Stimulated activated CD8-positive, alpha-beta memory T cell treated with anti-CD3 and anti-CD28 coated beads, Interleukin-15, amount 100 ng/mL, for 24 hours (primary cell): ENCODE data around the gene ENTPD8.
A peak's percentile ranks its signal among the peaks of the same experiment; 100 is the strongest.
"Not testable (repeated sequence)": the region's sequence is repeated elsewhere in the genome, so short reads cannot be mapped to it uniquely, and the experiment has no call there.

ENCODE experiments used
- DNase-seq: peaks from one replicate; pipeline ENCODE4 v3.0.0-alpha.2; 2020; ENCODE audit warnings: low read depth

Gene ENTPD8

DNA sequence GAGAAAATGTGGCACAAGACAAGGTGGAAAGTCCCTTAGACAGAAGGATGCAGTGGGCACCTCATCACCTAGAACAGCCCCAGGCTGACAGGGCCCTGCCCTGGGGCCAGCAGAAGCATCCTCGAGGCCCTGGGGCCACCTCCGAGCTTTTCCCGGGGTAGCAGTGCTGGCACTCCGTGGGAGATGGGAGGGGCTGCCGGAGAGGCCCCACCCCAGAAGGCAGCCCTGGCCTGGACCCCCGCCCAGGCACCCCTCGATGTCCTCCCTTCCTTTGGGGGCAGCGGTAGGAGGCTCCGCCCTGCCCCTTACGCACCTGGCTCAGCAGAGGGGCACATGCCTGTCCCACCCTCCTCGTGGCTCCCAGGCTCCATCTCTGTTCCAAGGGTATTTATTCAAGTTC lies 35.7 kb upstream of the ENTPD8 start:
- no peak for DNase-seq

- no peak for DNase-seq
Observed at GRCh38 chr9:137475666-137476065, 34.5 kb upstream of the ENTPD8 start.

DNA sequence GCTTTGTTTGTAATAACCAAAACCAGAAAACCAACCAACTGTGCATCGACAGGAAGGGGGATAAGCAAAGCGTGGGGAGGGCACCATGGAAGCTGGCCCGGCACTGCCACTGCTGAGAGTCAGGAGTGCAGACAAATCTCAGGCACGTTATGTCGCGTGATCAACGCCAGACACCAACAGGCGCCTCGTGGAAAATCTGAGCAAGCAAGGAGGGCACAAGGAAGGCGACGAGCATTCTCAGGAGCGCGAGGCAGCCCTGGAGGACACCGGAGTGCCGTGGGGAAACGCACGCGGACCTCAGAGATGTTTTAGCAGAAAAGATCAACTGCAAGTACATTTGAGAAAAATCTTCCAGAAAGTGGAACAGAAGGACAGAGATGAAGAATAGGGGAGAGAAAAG lies 33.1 kb upstream of the ENTPD8 start:
- DNase-seq = no peak

GRCh38 chr9:137470785-137471184 lies 29.6 kb upstream of the ENTPD8 start:
- DNase-seq = no peak

- no peak for DNase-seq
Observed at GRCh38 chr9:137467896-137468295, 26.7 kb upstream of the ENTPD8 start.

GRCh38 chr9:137467161-137467581 lies 26.0 kb upstream of the ENTPD8 start:
- DNase-seq = no peak

GRCh38 chr9:137466389-137467085 lies 25.4 kb upstream of the ENTPD8 start:
- DNase-seq = not testable (repeated sequence)

- DNase-seq = no peak
Observed at GRCh38 chr9:137465720-137466388, 24.7 kb upstream of the ENTPD8 start.

DNA sequence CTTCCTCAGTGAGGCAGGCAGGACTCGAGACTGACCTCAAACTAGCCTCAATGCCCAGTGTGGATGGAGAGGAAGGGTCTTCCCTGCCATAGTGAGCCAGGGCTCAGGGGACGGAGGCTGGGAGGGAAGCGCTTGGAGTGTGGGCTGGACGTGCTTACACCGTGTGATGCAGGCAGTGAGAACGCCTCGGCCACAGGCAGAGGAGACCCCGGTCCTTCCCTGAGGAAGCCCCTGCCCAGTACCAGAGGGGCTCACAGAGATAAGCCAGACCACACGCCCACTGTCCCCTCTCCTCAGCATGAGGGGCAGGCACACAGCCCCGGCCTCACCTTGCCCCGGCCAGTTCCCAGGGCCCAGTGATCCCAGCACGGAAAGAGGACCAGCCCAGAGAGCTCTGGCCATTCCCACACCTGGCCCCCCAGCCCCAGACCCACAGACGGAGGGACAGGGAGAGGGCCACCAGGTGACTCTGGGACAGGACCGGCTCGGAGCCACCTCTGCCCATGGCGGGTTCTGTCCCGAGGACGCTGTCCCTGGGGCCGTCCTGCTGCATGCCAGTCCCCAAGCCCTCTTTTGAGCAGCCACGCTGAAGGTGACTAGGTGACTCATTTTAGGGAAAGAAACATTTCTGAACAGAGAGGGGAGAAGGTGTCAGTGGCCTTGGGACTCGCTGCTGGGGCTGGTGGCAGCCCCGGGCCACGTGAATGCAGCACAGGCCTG lies 24.0 kb upstream of the ENTPD8 start:
- no peak for DNase-seq

GRCh38 chr9:137464291-137464999 lies 23.3 kb upstream of the ENTPD8 start:
- DNase-seq = no peak

GRCh38 chr9:137463931-137464290 lies 22.8 kb upstream of the ENTPD8 start:
- no peak for DNase-seq

GRCh38 chr9:137462986-137463930 lies 22.1 kb upstream of the ENTPD8 start:
- DNase-seq = no peak

DNA sequence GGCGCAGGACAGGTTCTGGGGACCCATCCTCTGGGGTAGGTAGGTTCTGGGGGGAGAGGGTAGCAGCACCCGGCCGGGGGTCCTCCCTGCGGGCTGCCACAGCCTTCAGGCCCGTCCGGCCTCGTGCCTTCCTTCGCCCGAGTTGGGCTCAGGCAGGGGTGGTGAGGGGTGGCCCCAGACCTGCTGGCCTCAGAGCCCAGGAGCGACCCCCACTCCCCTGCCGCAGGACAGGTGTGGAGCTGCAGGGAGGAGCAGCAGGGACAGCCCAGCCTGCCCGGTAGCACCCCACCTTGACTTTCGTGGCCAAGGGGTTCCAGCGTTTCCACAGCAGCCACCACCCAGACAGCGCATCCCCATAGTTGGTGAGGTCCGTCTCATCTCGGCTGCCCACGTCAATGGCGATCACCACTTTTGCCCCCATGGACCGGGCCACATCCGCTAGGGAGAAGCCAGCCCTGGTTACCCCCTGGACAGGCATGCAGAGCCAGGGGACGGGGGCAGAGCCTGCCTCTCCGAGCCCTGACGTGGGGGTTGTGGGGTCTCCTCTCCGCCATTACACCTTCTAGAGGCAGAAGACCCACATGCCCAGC lies 21.3 kb upstream of the ENTPD8 start:
- no peak for DNase-seq

- DNase-seq = peak; percentile 62
Observed at GRCh38 chr9:137461663-137462395, 20.7 kb upstream of the ENTPD8 start.

DNA sequence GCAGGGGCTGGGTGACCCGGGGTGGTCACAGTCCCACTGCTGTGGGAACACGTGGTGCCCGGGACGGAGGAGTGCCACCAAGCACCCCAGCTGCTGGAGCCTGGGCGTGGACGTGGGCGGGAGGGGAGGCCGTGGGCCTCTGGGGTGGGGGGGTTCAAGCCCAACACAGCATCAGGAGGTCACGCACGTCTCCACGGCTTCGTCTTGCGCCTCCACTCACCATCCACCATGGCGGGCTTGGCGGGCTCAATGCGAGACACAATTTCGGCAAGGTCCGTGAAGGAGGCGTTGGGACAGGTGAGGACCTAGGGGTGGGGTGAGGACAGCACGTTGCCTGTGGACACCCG lies 20.1 kb upstream of the ENTPD8 start:
- DNase-seq = no peak

GRCh38 chr9:137460363-137461315 lies 19.5 kb upstream of the ENTPD8 start:
- no peak for DNase-seq

- no peak for DNase-seq
Observed at GRCh38 chr9:137459601-137460362, 18.6 kb upstream of the ENTPD8 start.

DNA sequence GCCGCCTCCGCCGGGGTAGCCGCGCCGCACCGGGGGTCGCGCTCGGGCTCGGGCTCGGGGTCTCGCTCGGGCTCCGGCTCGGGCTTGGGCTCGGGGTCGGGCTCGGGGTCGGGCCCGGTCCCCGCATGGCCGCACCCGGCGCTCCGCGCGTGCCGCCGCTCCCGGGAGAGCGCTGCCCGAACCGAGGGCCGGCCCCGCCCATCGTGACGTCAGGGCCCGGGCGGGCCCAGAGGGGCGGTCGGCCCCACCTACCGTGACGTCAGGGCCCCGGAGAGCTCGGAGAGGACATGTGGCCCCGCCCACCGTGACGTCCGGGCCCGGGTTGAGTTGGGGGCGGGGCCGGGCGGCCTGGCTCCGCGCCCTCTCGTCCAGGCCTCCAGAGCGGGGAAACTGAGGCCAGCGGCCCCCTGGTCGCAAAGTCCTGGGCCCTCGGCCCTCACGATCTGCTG lies 18.0 kb upstream of the ENTPD8 start, which contains the start of gene NSMF:
Gene NSMF, minus strand, starts transcription at position 183 of the 449 bp plus-strand sequence. CDS start 232 bp downstream, outside the sequence.
- DNase-seq = peak; percentile 97
